B cell (primary cell): ENCODE measurements around the gene ZNF775.

Experiments used
- CTCF ChIP-seq: fragments of 200-600 bp; IDR thresholded peaks from one replicate; pipeline ENCODE4 v1.8.0; 2022; ENCODE audit warnings: antibody characterized with exemption, mild to moderate bottlenecking
- EZH2 ChIP-seq: IDR thresholded peaks from 2 replicates; pipeline ENCODE4 v1.6.1; 2012; ENCODE audit warnings: borderline replicate concordance, low read depth, mild to moderate bottlenecking, moderate library complexity, low read length; ENCODE audit not compliant: insufficient read depth, poor library complexity, severe bottlenecking

- TF ChIP-seq EZH2: no peak
- TF ChIP-seq CTCF: no peak
Observed at GRCh38 chr7:150332852-150333635, 46.1 kb upstream of the ZNF775 start.
